H1 (cell line): Measurements from ENCODE around the gene TTC27. TPM values are rescaled to one million over a fixed set of nuclear protein-coding genes. Genes with fewer than 3 reads are reported as not detected.

Source experiments
- CTCF ChIA-PET: fragments of 300-600 bp; sonication (Branson Sonifier 250); formaldehyde crosslinking; loops from one replicate; lab custom pipeline; 2021; ENCODE audit not compliant: partially characterized antibody; lab: Charles Lee
- POLR2A ChIA-PET: fragments of 300-600 bp; sonication (Branson Sonifier 250); formaldehyde crosslinking; loops from one replicate; lab custom pipeline; 2021; ENCODE audit warnings: inconsistent platforms; ENCODE audit not compliant: partially characterized antibody; lab: Charles Lee
- DNase-seq, 2 experiments: peaks; one replicate each; pipeline versions ENCODE4 v3.0.0 to v3.0.0-alpha.2; 2010 to 2022; ENCODE audit warnings: low spot score in 2 of 2, low read depth in 1 of 2, mixed read lengths in 1 of 2
- FAIRE-seq: peaks from 2 replicates; lab custom pipeline; 2011; peaks lifted over from hg19 to GRCh38; lab: Jason Lieb, UNC
- H2AFZ ChIP-seq: 2 replicates; pipeline ENCODE4 v1.8.1; 2012; ENCODE audit warnings: low read length, inconsistent platforms
- H2AK5ac ChIP-seq: 2 replicates; pipeline ENCODE4 v1.6.1; 2013; ENCODE audit warnings: low read depth, low read length
- H2BK120ac ChIP-seq: replicated peaks from 2 replicates; pipeline ENCODE3; 2013; ENCODE audit warnings: low read depth, low read length, inconsistent platforms
- H2BK12ac ChIP-seq: 2 replicates; pipeline ENCODE4 v1.6.1; 2013; ENCODE audit warnings: low read depth, low read length
- H2BK15ac ChIP-seq: 2 replicates; pipeline ENCODE4 v1.6.1; 2013; ENCODE audit warnings: low read length
- H2BK20ac ChIP-seq: 2 replicates; pipeline ENCODE4 v1.6.1; 2013; ENCODE audit warnings: low read length
- H2BK5ac ChIP-seq: 2 replicates; pipeline ENCODE4 v1.6.1; 2013; ENCODE audit warnings: low read depth, low read length
- H3K14ac ChIP-seq: 2 replicates; pipeline ENCODE4 v1.6.1; 2013; ENCODE audit warnings: inconsistent platforms; ENCODE audit not compliant: insufficient read length
- H3K18ac ChIP-seq: 2 replicates; pipeline ENCODE4 v1.6.1; 2013; ENCODE audit warnings: low read length; ENCODE audit errors: extremely low read depth
- H3K23ac ChIP-seq: 2 replicates; pipeline ENCODE4 v1.6.1; 2013; ENCODE audit warnings: inconsistent platforms; ENCODE audit not compliant: insufficient read length
- H3K23me2 ChIP-seq: 2 replicates; pipeline ENCODE4 v1.6.1; 2013; ENCODE audit warnings: low read depth, low read length
- H3K27ac ChIP-seq: 2 replicates; pipeline ENCODE4 v1.6.1; 2011; ENCODE audit warnings: low read depth, low read length, inconsistent platforms
- H3K27me3 ChIP-seq, 4 experiments: replicated peaks in 1 of 4; 1 replicate in 1 of 4; 2 replicates in 3 of 4; pipeline versions ENCODE4 v1.6.1 to v1.8.1; 2011 to 2013; ENCODE audit warnings: low read length in 3 of 4, mild to moderate bottlenecking in 3 of 4, inconsistent platforms in 2 of 4, mixed read lengths in 2 of 4, moderate library complexity in 1 of 4; ENCODE audit not compliant: control insufficient read depth in 3 of 4, insufficient read depth in 3 of 4; ENCODE audit errors: extremely low read depth in 1 of 4
- H3K36me3 ChIP-seq, 4 experiments: 2 replicates each; pipeline versions ENCODE4 v1.6.1 to v1.8.1; 2011 to 2013; ENCODE audit warnings: mild to moderate bottlenecking in 4 of 4, low read length in 3 of 4, moderate library complexity in 2 of 4, control low read depth in 1 of 4, inconsistent platforms in 1 of 4; ENCODE audit not compliant: insufficient read depth in 4 of 4, control insufficient read depth in 2 of 4
- H3K4ac ChIP-seq: replicated peaks from 2 replicates; pipeline ENCODE3; 2013; ENCODE audit warnings: low read length, low read depth, mixed read lengths, inconsistent platforms; ENCODE audit not compliant: insufficient read length
- H3K4me1 ChIP-seq, 4 experiments: replicated peaks in 1 of 4; 1 replicate in 1 of 4; 2 replicates in 3 of 4; pipeline versions ENCODE4 v1.6.1 to v1.8.1; 2011 to 2013; ENCODE audit warnings: low read length in 3 of 4, inconsistent platforms in 2 of 4, mixed read lengths in 1 of 4; ENCODE audit not compliant: insufficient read depth in 4 of 4, control insufficient read depth in 3 of 4
- H3K4me2 ChIP-seq, 2 experiments: 2 replicates each; pipeline versions ENCODE4 v1.6.1 to v1.8.1; 2011 to 2013; ENCODE audit warnings: low read depth in 2 of 2, low read length in 2 of 2, control low read depth in 1 of 2, inconsistent platforms in 1 of 2, mild to moderate bottlenecking in 1 of 2; ENCODE audit not compliant: insufficient read depth in 1 of 2
- H3K4me3 ChIP-seq, 4 experiments: fragments of 200-600, 300-600 bp in 1 of 4; sonication (generic), shearing (Covaris generic), sonication (Bioruptor Twin) in 1 of 4; 2 replicates each; pipeline versions ENCODE4 v1.5.1 to v1.8.1; 2011 to 2016; ENCODE audit warnings: low read length in 4 of 4, low read depth in 3 of 4, control low read depth in 2 of 4, inconsistent platforms in 2 of 4, mild to moderate bottlenecking in 2 of 4, mixed read lengths in 1 of 4, moderate library complexity in 1 of 4; ENCODE audit not compliant: insufficient read depth in 2 of 4; ENCODE audit errors: extremely low read depth in 1 of 4
- H3K56ac ChIP-seq: replicated peaks from 2 replicates; pipeline ENCODE3; 2013; ENCODE audit warnings: low read depth, mild to moderate bottlenecking, mixed read lengths, low read length, inconsistent platforms; ENCODE audit not compliant: insufficient read length
- H3K79me1 ChIP-seq: 2 replicates; pipeline ENCODE4 v1.6.1; 2013; ENCODE audit warnings: low read depth, low read length, control low read depth
- H3K79me2 ChIP-seq, 2 experiments: 2 replicates each; pipeline versions ENCODE4 v1.6.1 to v1.8.1; 2012 to 2013; ENCODE audit warnings: low read length in 2 of 2, mild to moderate bottlenecking in 2 of 2, inconsistent platforms in 1 of 2; ENCODE audit not compliant: insufficient read depth in 2 of 2, control insufficient read depth in 1 of 2
- H3K9ac ChIP-seq, 4 experiments: replicated peaks in 1 of 4; 1 replicate in 1 of 4; 2 replicates in 3 of 4; pipeline versions ENCODE4 v1.6.1 to v1.8.1; 2011 to 2013; ENCODE audit warnings: low read depth in 3 of 4, low read length in 3 of 4, control low read depth in 2 of 4, mild to moderate bottlenecking in 2 of 4, moderate library complexity in 2 of 4, inconsistent platforms in 1 of 4; ENCODE audit errors: extremely low read depth in 1 of 4
- H3K9me3 ChIP-seq, 2 experiments: 2 replicates each; pipeline versions ENCODE4 v1.6.1 to v1.8.1; 2012 to 2013; ENCODE audit warnings: mild to moderate bottlenecking in 2 of 2, moderate library complexity in 2 of 2, control low read depth in 1 of 2, inconsistent platforms in 1 of 2, low read depth in 1 of 2, low read length in 1 of 2, mixed read lengths in 1 of 2; ENCODE audit not compliant: insufficient read depth in 2 of 2
- H4K20me1 ChIP-seq, 2 experiments: replicated peaks in 1 of 2; 2 replicates each; pipeline versions ENCODE3 to v1.8.1; 2011 to 2013; ENCODE audit warnings: inconsistent platforms in 2 of 2, low read length in 2 of 2, mild to moderate bottlenecking in 1 of 2; ENCODE audit not compliant: insufficient read depth in 2 of 2, control insufficient read depth in 1 of 2
- H4K5ac ChIP-seq: 2 replicates; pipeline ENCODE4 v1.6.1; 2013; ENCODE audit warnings: low read length, low read depth, mixed read lengths, inconsistent platforms; ENCODE audit not compliant: insufficient read length
- H4K8ac ChIP-seq: 2 replicates; pipeline ENCODE4 v1.8.0; 2013; ENCODE audit warnings: mild to moderate bottlenecking, moderate library complexity, low read length, inconsistent platforms; ENCODE audit not compliant: insufficient read depth; ENCODE audit errors: extremely low read depth
- H4K91ac ChIP-seq: replicated peaks from 2 replicates; pipeline ENCODE3; 2013; ENCODE audit warnings: low read length, mixed read lengths, inconsistent platforms; ENCODE audit not compliant: insufficient read length
- ASH2L ChIP-seq: fragments of 200-600, 300-600 bp; sonication (generic); IDR thresholded peaks from one replicate; pipeline ENCODE4 v1.7.1; 2017; ENCODE audit warnings: low read length
- CREB1 ChIP-seq: IDR thresholded peaks from 2 replicates; pipeline ENCODE4 v1.6.1; 2012; ENCODE audit warnings: inconsistent platforms
- EP300 ChIP-seq, 2 experiments: IDR thresholded peaks; 1 replicate in 1 of 2; 2 replicates in 1 of 2; pipeline ENCODE4 v1.6.1; 2011 to 2012; ENCODE audit warnings: low read depth in 2 of 2, low read length in 2 of 2, mild to moderate bottlenecking in 2 of 2, borderline replicate concordance in 1 of 2, inconsistent platforms in 1 of 2, moderate library complexity in 1 of 2
- EZH2 ChIP-seq: fragments of 200-600 bp; sonication (generic); IDR thresholded peaks from 2 replicates; pipeline ENCODE4 v1.7.1; 2012; ENCODE audit warnings: low read depth, mild to moderate bottlenecking, moderate library complexity, low read length, inconsistent platforms; ENCODE audit not compliant: severe bottlenecking
- FOSL1 ChIP-seq: IDR thresholded peaks from 2 replicates; pipeline ENCODE4 v1.6.1; 2011; ENCODE audit warnings: mild to moderate bottlenecking, low read depth, low read length, moderate library complexity; ENCODE audit not compliant: insufficient read depth
- SP1 ChIP-seq: IDR thresholded peaks from 2 replicates; pipeline ENCODE4 v1.6.1; 2011; ENCODE audit warnings: low read depth, low read length
- SRF ChIP-seq: IDR thresholded peaks from 2 replicates; pipeline ENCODE4 v1.6.1; 2011; ENCODE audit warnings: mild to moderate bottlenecking, low read depth, low read length, moderate library complexity
- TEAD4 ChIP-seq: IDR thresholded peaks from 2 replicates; pipeline ENCODE4 v1.6.1; 2012; ENCODE audit warnings: low read depth, low read length, inconsistent platforms, mixed read lengths
- ZNF274 ChIP-seq: IDR thresholded peaks from 2 replicates; pipeline ENCODE4 v1.7.0; 2012; ENCODE audit warnings: low read length, borderline replicate concordance; ENCODE audit errors: extremely low read depth
- WGBS, 2 experiments: shearing (Covaris generic) in 1 of 2; methylation state at CpG; one replicate each; pipeline versions ENCODE4 v1.1.6 to v1.1.7; 2013 to 2015; ENCODE audit warnings: low lambda C conversion rate in 2 of 2, mixed read lengths in 2 of 2, inconsistent platforms in 1 of 2, low coverage in 1 of 2, missing lambda C conversion rate in 1 of 2; ENCODE audit not compliant: insufficient replicate concordance in 2 of 2, insufficient coverage in 1 of 2, insufficient read length in 1 of 2; ENCODE audit errors: extremely low coverage in 1 of 2, missing lambda C conversion rate in 1 of 2; 5-methylcytosine and 5-hydroxymethylcytosine counted together
- polyA plus RNA-seq, 7 experiments: library from polyadenylated mRNA; depleted of rRNA in 3 of 7; stranded (reverse) in 5 of 7; unstranded in 2 of 7; fragments of >200 nt in 5 of 7; fragments of 200-250 nt in 2 of 7; gene quantifications; 1 replicate in 5 of 7; 2 replicates in 1 of 7; 4 replicates in 1 of 7; pipeline versions ENCODE4 v1.2.1 to v1.2.3, GENCODE V29; 2011 to 2013; ENCODE audit warnings: missing spikeins in 2 of 7, mixed read lengths in 2 of 7
- total RNA-seq: library from RNA; stranded (reverse); fragmentation: NEBNext Ultra II Directional; extraction: Animal tissue kit (Norgen Biotek cat#: 25700); gene quantifications from 2 replicates; pipeline ENCODE4 v1.2.1, GENCODE V29; 2021
- TF ChIP-seq, protein P1 (sequence below), 3 experiments: IDR thresholded peaks; 1 replicate in 2 of 3; 2 replicates in 1 of 3; pipeline versions ENCODE4 v1.5.1 to v1.6.1; 2011; ENCODE audit warnings: low read length in 3 of 3, mild to moderate bottlenecking in 3 of 3, inconsistent platforms in 2 of 3, low read depth in 1 of 3, moderate library complexity in 1 of 3; ENCODE audit not compliant: insufficient read depth in 1 of 3; ENCODE audit errors: control extremely low read depth in 1 of 3

Gene TTC27
- total and polyA plus RNA-seq, 2 of the 8 experiments (the other 6 are each of a cell fraction or from before 2014, with no cell fraction given), result 13.8 to 29.1 TPM

DNA sequence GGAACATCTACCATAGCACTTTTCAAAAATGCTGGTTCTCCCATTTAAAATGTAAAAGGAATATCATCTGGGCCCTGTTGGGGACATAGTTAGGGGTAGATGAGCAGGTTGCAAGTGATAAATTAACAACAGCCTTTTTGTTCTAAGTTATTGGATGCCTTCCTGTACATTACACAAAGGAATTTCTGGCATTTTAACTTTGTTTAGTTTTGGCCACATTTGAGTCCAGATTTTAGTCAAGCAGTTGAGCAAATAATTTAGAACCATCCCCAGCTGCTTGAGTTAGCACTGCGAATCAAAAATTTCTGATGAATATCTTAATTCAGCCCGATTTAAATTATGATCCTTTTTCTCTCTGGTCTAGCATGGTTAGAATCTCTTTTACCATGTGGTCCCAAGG, 124.4 kb downstream of the TTC27 start:
- Histone ChIP-seq H2BK12ac (no peak overlapping the region), H3K14ac (no peak overlapping the region), H4K5ac (no peak overlapping the region), H2BK15ac (no peak overlapping the region), H4K8ac (no peak overlapping the region), H3K9me3 (peaks cover 0 to 15% of the 10 kb centered on the region in 2 experiments; a peak in 3 of 4 replicates), H4K91ac (no peak overlapping the region), H2BK5ac (no peak overlapping the region), H3K23me2 (no peaks in the 10 kb centered on the region; the same call in 1 of the 2 replicates), H3K4ac (no peak overlapping the region), H3K4me3 (no peak overlapping the region), H3K4me1 (peaks cover 0 to 3% (median 0%) of the 10 kb centered on the region in 4 experiments; a peak in 1 of 7 replicates), H3K79me1 (no peaks in the 10 kb centered on the region), H2BK120ac (no peak overlapping the region), H3K4me2 (no peak overlapping the region), H3K36me3 (peaks cover 0 to 7% (median 1%) of the 10 kb centered on the region in 4 experiments; a peak in 2 of 8 replicates), H3K27me3 (no peaks in the 10 kb centered on the region), H3K79me2 (no peaks in the 10 kb centered on the region), H3K56ac (no peak overlapping the region), H3K27ac (no peak overlapping the region), H4K20me1 (no peaks in the 10 kb centered on the region), H3K18ac (no peak overlapping the region), H2AFZ (no peak overlapping the region), H2BK20ac (no peak overlapping the region), H3K9ac (no peak overlapping the region), H2AK5ac (no peak overlapping the region), H3K23ac (no peak overlapping the region)
- FAIRE-seq, result no peak
- TF ChIP-seq EZH2, result no peak
- no peak for TF ChIP-seq CREB1
- no peak for TF ChIP-seq EP300 (IDR thresholded peaks at IDR 0.05; ENCODE audit: borderline replicate concordance in 1 of 2, low read depth in 2 of 2, low read length in 2 of 2)
- TF ChIP-seq, protein P1, sequence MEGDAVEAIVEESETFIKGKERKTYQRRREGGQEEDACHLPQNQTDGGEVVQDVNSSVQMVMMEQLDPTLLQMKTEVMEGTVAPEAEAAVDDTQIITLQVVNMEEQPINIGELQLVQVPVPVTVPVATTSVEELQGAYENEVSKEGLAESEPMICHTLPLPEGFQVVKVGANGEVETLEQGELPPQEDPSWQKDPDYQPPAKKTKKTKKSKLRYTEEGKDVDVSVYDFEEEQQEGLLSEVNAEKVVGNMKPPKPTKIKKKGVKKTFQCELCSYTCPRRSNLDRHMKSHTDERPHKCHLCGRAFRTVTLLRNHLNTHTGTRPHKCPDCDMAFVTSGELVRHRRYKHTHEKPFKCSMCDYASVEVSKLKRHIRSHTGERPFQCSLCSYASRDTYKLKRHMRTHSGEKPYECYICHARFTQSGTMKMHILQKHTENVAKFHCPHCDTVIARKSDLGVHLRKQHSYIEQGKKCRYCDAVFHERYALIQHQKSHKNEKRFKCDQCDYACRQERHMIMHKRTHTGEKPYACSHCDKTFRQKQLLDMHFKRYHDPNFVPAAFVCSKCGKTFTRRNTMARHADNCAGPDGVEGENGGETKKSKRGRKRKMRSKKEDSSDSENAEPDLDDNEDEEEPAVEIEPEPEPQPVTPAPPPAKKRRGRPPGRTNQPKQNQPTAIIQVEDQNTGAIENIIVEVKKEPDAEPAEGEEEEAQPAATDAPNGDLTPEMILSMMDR (IDR thresholded peaks at IDR 0.05; ENCODE audit: control extremely low read depth in 1 of 3, insufficient read depth in 1 of 3, low read depth in 1 of 3, low read length in 3 of 3), result no peak
- TF ChIP-seq SP1, result no peak
- TF ChIP-seq TEAD4, result no peak
- TF ChIP-seq SRF, result no peak
- TF ChIP-seq ASH2L, result no peak
- TF ChIP-seq ZNF274, result no peak
- TF ChIP-seq FOSL1, result no peak
- POLR2A ChIA-PET, result no interaction called here
- WGBS, 2 experiments, result 83% methylated on average over 2 of the region's 2 CpGs; no CpG with 5 or more reads in 1 of the 2 experiments
- DNase-seq, result no peak
- CTCF ChIA-PET, result no interaction called here
